ENCODE data around the gene RASSF1. TPM values are rescaled to one million over a fixed set of nuclear protein-coding genes. Genes with fewer than 3 reads are reported as not detected.

Gene RASSF1
- total and polyA plus RNA-seq, 2 of the 13 experiments (the other 11 are each of a cell fraction or from before 2014, with no cell fraction given): 10.2 to 27.5 TPM

GRCh38 chr3:50350527-50351322 lies 10.1 kb upstream of the RASSF1 start, which contains the start of the genes CYB561D2 and NPRL2 (continued):
- peak; percentile 96; the same call in 1 of the 2 replicates for TF ChIP-seq ZFP37 (CRISPR knock-in tag; IDR thresholded peaks at IDR 0.05; ENCODE audit: borderline replicate concordance)
- TF ChIP-seq ZFY (CRISPR knock-in tag; IDR thresholded peaks at IDR 0.05): peak; percentile 95
- TF ChIP-seq ZNF687 (CRISPR knock-in tag; IDR thresholded peaks at IDR 0.05): peak; percentile 100
- TF ChIP-seq GZF1 (CRISPR knock-in tag; IDR thresholded peaks at IDR 0.05): peak; percentile 88
- TF ChIP-seq ZNF513 (CRISPR knock-in tag; conservative IDR thresholded peaks at IDR 0.05): peak; percentile 26; the same call in 1 of the 2 replicates
- TF ChIP-seq UBTF (CRISPR knock-in tag; IDR thresholded peaks at IDR 0.05): peak; percentile 85
- TF ChIP-seq IKZF5 (CRISPR knock-in tag; IDR thresholded peaks at IDR 0.05): no peak; the same call in 1 of the 2 replicates
- peak; percentile 93; the same call in 1 of the 2 replicates for TF ChIP-seq ZFYVE20 (CRISPR knock-in tag; IDR thresholded peaks at IDR 0.05; ENCODE audit: borderline replicate concordance, low read depth)
- no peak for TF ChIP-seq TRIM24 (CRISPR knock-in tag; IDR thresholded peaks at IDR 0.05)
- peak; percentile 73; the same call in 1 of the 2 replicates for TF ChIP-seq ZNF569 (CRISPR knock-in tag; IDR thresholded peaks at IDR 0.05; ENCODE audit: borderline replicate concordance)
- no peak for TF ChIP-seq SRSF4 (IDR thresholded peaks at IDR 0.05; ENCODE audit: low read depth, low read length, poor library complexity, severe bottlenecking)
- TF ChIP-seq E2F1 (CRISPR knock-in tag; IDR thresholded peaks at IDR 0.05): peak; percentile 66
- peak; percentile 68; the same call in 1 of the 2 replicates for TF ChIP-seq TEF (CRISPR knock-in tag; IDR thresholded peaks at IDR 0.05)
- peak; percentile 96 for TF ChIP-seq NRL (CRISPR knock-in tag; IDR thresholded peaks at IDR 0.05; ENCODE audit: borderline replicate concordance)
- TF ChIP-seq ZNF382 (CRISPR knock-in tag; IDR thresholded peaks at IDR 0.05; ENCODE audit: borderline replicate concordance): no peak
- no peak for TF ChIP-seq JARID2 (CRISPR knock-in tag; IDR thresholded peaks at IDR 0.05; ENCODE audit: insufficient replicate concordance)
